Measurements from ENCODE around the gene RASD2.
"Not testable (repeated sequence)": the region's sequence is repeated elsewhere in the genome, so short reads cannot be mapped to it uniquely, and the experiment has no call there.

The RASD2 gene

GRCh38 chr22:35540595-35541253 is at the start of gene RASD2:
Gene RASD2, plus strand, starts transcription at chr22:35540831. Its CDS starts 5,979 bp downstream, at chr22:35546810.
- Mint-ChIP-seq H3K4me3 (peak within 1 kb of the TSS; percentile 62), H3K9me3 (no peaks in the 10 kb centered on the region), H3K27ac (no peak within 1 kb of the TSS), H3K27me3 (ENCODE audit: low read depth) (peaks cover 50% of the 10 kb centered on the region), H3K4me1 (ENCODE audit: low read depth) (peaks cover 3% of the 10 kb centered on the region), H3K36me3 (ENCODE audit: low read depth) (no peaks in the 10 kb centered on the region)

DNA sequence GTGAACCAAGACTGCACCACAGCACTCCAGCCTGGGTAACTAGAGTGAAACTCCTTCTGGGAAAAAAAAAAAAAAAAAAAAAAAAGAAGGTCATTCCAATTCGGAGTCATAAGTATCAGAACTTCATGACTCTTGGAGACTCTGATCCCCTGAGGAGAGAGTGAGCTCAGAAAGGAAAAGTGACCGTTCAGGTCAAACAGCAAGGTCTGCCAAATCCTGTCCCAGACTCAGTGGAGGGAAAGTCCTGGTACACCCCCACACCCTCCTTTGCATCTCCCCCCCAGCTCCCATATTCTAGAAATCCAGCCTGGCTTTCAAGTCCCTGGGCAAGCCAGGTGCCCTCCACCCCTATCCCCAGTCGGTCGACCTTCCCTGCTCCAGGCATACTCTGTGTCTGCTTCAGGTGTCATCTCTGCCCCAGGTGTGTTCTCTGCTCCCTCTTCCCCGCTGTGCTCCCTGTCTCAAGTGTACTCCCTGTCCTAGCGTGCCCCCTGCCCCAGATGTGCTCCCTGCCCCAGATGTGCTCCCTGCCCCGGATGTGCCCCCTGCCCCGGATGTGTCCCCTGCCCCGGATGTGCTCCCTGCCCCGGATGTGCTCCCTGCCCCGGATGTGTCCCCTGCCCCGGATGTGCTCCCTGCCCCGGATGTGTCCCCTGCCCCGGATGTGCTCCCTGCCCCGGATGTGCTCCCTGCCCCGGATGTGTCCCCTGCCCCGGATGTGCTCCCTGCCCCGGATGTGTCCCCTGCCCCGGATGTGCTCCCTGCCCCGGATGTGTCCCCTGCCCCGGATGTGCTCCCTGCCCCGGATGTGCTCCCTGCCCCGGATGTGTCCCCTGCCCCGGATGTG is 49.3 kb upstream of the RASD2 start:
- H3K27me3 Mint-ChIP-seq (ENCODE audit: low read depth); H3K27ac Mint-ChIP-seq; H3K36me3 Mint-ChIP-seq (ENCODE audit: low read depth); H3K4me1 Mint-ChIP-seq (ENCODE audit: low read depth); H3K4me3 Mint-ChIP-seq; H3K9me3 Mint-ChIP-seq: not testable (repeated sequence)

GRCh38 chr22:35491908-35492380 is 48.7 kb upstream of the RASD2 start:
- no peak overlapping the region for H3K27ac Mint-ChIP-seq
- H3K36me3 Mint-ChIP-seq (ENCODE audit: low read depth) = no peaks in the 10 kb centered on the region
- no peak overlapping the region for H3K4me3 Mint-ChIP-seq
- H3K4me1 Mint-ChIP-seq (ENCODE audit: low read depth) = no peaks in the 10 kb centered on the region
- no peaks in the 10 kb centered on the region for H3K9me3 Mint-ChIP-seq
- H3K27me3 Mint-ChIP-seq (ENCODE audit: low read depth) = peaks cover 8% of the 10 kb centered on the region

- Mint-ChIP-seq H3K27ac (no peak overlapping the region), H3K9me3 (no peaks in the 10 kb centered on the region), H3K4me3 (no peak overlapping the region), H3K36me3 (ENCODE audit: low read depth) (no peaks in the 10 kb centered on the region), H3K27me3 (ENCODE audit: low read depth) (peaks cover 8% of the 10 kb centered on the region), H3K4me1 (ENCODE audit: low read depth) (no peaks in the 10 kb centered on the region)
Measured at GRCh38 chr22:35493074-35493473, 47.6 kb upstream of the RASD2 start.

DNA sequence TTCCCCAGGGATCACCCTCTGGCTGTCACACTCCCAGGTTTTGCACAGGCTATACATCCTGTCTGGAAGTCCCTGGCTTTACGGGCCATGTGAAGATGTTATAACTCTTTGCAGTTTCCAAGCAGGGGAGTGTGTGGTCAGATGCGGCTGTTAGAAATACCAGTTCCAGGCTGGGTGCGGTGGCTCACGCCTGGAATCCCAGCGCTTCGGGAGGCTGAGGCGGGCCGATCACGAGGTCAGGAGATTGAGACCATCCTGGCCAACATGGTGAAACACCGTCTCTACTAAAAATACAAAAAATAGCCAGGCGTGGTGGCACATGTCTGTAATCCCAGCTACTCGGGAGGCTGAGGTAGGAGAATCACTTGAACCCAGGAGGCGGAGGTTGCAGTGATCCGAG is 44.9 kb upstream of the RASD2 start:
- H3K36me3 Mint-ChIP-seq (ENCODE audit: low read depth); H3K9me3 Mint-ChIP-seq; H3K4me1 Mint-ChIP-seq (ENCODE audit: low read depth); H3K4me3 Mint-ChIP-seq; H3K27ac Mint-ChIP-seq: not testable (repeated sequence)
- H3K27me3 Mint-ChIP-seq (ENCODE audit: low read depth) = peaks cover 14% of the 10 kb centered on the region

- H3K27ac Mint-ChIP-seq = no peak overlapping the region
- no peaks in the 10 kb centered on the region for H3K9me3 Mint-ChIP-seq
- H3K27me3 Mint-ChIP-seq (ENCODE audit: low read depth) = peaks cover 14% of the 10 kb centered on the region
- no peaks in the 10 kb centered on the region for H3K36me3 Mint-ChIP-seq (ENCODE audit: low read depth)
- H3K4me1 Mint-ChIP-seq (ENCODE audit: low read depth) = no peaks in the 10 kb centered on the region
- H3K4me3 Mint-ChIP-seq = no peak overlapping the region
Measured at GRCh38 chr22:35496768-35497312, 43.8 kb upstream of the RASD2 start.

GRCh38 chr22:35498026-35498800 is 42.4 kb upstream of the RASD2 start:
- Mint-ChIP-seq H3K4me3 (no peak overlapping the region), H3K9me3 (no peaks in the 10 kb centered on the region), H3K27me3 (ENCODE audit: low read depth) (peaks cover 10% of the 10 kb centered on the region), H3K4me1 (ENCODE audit: low read depth) (no peaks in the 10 kb centered on the region), H3K27ac (no peak overlapping the region), H3K36me3 (ENCODE audit: low read depth) (no peaks in the 10 kb centered on the region)

- Mint-ChIP-seq H3K9me3 (no peaks in the 10 kb centered on the region), H3K27me3 (ENCODE audit: low read depth) (peaks cover 6% of the 10 kb centered on the region), H3K4me3 (no peak overlapping the region), H3K4me1 (ENCODE audit: low read depth) (no peaks in the 10 kb centered on the region), H3K36me3 (ENCODE audit: low read depth) (no peaks in the 10 kb centered on the region), H3K27ac (no peak overlapping the region)
Measured at GRCh38 chr22:35502836-35503235, 37.8 kb upstream of the RASD2 start.

DNA sequence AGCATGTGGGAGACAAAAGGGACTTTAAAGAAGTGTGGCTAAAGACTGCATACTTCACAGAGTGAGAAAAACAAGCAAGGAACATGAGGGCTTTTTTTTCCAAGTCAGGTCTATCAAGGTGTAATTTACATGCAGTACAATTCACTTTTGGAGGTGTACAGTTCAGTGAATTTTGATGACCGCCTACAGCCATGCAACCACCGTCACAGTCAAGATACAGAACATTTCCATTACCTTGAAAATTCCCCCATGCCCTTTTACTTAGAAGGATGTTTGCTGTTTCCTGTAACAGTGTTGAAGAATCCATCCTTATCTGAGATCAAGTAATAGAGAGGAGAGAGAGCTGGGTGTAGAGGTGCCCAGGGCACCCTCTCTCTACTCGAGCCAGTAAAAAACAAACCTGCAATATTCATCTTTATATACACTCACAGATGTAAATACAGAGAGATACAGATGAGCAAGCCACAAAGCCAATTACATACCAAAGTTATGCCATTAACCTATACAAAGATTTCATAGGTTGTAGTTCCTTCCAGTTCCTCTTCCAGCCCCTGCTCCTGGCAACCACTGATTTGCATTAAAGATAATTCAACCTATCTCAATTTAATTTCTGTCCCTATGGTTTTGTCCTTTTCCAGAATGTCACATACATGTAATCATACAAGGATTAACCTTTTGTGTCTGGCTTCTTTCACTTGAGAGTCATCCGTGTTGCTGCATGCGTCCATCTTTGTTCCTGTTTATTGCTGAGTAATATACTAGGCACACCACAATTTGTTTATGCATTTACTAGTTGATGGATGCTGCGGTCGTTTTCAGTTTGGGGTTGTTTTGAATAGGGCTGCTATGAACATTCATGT is 35.0 kb upstream of the RASD2 start:
- no peaks in the 10 kb centered on the region for H3K9me3 Mint-ChIP-seq
- no peaks in the 10 kb centered on the region for H3K36me3 Mint-ChIP-seq (ENCODE audit: low read depth)
- no peaks in the 10 kb centered on the region for H3K27me3 Mint-ChIP-seq (ENCODE audit: low read depth)
- no peak overlapping the region for H3K27ac Mint-ChIP-seq
- no peaks in the 10 kb centered on the region for H3K4me1 Mint-ChIP-seq (ENCODE audit: low read depth)
- H3K4me3 Mint-ChIP-seq = no peak overlapping the region

GRCh38 chr22:35506259-35506570 is 34.4 kb upstream of the RASD2 start:
- no peaks in the 10 kb centered on the region for H3K4me1 Mint-ChIP-seq (ENCODE audit: low read depth)
- no peak overlapping the region for H3K4me3 Mint-ChIP-seq
- H3K27ac Mint-ChIP-seq = no peak overlapping the region
- H3K27me3 Mint-ChIP-seq (ENCODE audit: low read depth) = no peaks in the 10 kb centered on the region
- no peaks in the 10 kb centered on the region for H3K9me3 Mint-ChIP-seq
- no peaks in the 10 kb centered on the region for H3K36me3 Mint-ChIP-seq (ENCODE audit: low read depth)

- H3K4me1 Mint-ChIP-seq (ENCODE audit: low read depth); H3K27ac Mint-ChIP-seq; H3K4me3 Mint-ChIP-seq; H3K36me3 Mint-ChIP-seq (ENCODE audit: low read depth); H3K27me3 Mint-ChIP-seq (ENCODE audit: low read depth); H3K9me3 Mint-ChIP-seq: not testable (repeated sequence)
Measured at GRCh38 chr22:35507851-35508250, 32.8 kb upstream of the RASD2 start.

DNA sequence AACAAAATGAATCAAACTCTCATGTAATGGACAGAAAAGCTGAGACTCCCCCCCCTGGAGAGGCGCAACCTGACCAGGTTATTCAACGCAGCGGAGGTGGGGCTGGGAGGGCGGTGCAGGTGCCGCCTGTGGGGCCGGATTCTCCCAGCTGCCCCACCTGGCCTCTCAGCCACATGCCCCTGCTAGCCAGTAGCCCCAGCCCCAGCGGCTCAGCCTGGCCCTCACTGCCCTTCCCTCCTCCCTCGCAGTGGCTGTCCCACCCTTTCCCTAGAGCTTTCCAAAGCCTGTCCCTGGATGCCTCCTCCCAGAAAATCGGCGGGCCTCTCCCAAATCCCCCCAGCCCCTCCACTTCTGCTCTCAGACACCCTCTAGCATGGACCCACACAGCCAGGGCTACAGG is 31.2 kb upstream of the RASD2 start:
- H3K9me3 Mint-ChIP-seq = no peaks in the 10 kb centered on the region
- peaks cover 11% of the 10 kb centered on the region for H3K27me3 Mint-ChIP-seq (ENCODE audit: low read depth)
- H3K27ac Mint-ChIP-seq = no peak overlapping the region
- no peaks in the 10 kb centered on the region for H3K36me3 Mint-ChIP-seq (ENCODE audit: low read depth)
- H3K4me3 Mint-ChIP-seq = no peak overlapping the region
- H3K4me1 Mint-ChIP-seq (ENCODE audit: low read depth) = no peaks in the 10 kb centered on the region

DNA sequence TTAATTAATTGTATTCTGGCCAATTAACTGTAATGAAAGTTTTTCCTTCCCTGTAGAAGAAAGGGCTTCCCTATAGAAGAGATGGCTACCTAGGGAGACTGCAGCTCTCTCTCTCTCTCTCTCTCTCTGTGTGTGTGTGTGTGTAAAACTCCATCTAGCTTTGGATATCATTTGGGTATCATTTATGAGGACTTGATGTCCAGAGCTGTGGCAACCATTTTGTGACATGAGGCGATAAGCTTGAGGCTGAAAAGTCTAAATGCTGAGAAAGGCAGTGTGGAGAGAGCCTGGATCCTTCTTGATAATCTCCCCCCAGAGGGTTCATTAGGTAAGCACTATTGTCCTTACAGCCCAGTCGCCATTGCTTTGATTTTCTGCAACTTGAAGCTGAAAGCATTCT is 30.7 kb upstream of the RASD2 start:
- peaks cover 11% of the 10 kb centered on the region for H3K27me3 Mint-ChIP-seq (ENCODE audit: low read depth)
- H3K4me3 Mint-ChIP-seq = no peak overlapping the region

DNA sequence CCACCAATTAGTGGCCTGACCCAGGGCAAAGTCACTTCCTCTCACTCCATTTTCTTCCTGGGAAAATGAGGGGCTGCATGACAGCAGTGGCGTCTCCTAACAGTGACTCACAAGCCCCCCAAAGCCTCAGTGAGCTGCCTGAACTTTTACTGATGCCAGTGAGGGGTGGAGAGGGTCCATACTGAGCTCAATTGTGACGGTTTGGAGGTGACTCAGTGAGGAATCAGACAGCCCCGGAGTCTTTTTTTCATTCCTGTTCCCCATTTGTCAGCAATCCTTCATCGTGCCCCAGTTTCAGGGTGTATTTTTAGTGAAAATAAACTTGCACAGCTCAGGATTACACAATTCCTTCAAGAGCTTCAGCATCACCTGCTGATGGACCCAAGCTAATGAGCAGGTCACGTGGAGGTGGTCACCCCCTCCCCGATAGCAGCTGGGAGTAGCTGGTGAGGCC is 30.1 kb upstream of the RASD2 start:
- Mint-ChIP-seq H3K36me3 (ENCODE audit: low read depth) (no peaks in the 10 kb centered on the region), H3K27me3 (ENCODE audit: low read depth) (peaks cover 11% of the 10 kb centered on the region), H3K4me1 (ENCODE audit: low read depth) (no peaks in the 10 kb centered on the region), H3K4me3 (no peak overlapping the region), H3K9me3 (no peaks in the 10 kb centered on the region), H3K27ac (no peak overlapping the region)

More for the DNA sequence above, 30.7 kb upstream of the RASD2 start:
- no peaks in the 10 kb centered on the region for H3K4me1 Mint-ChIP-seq (ENCODE audit: low read depth)
- H3K36me3 Mint-ChIP-seq (ENCODE audit: low read depth) = no peaks in the 10 kb centered on the region
- H3K27ac Mint-ChIP-seq = no peak overlapping the region
- H3K9me3 Mint-ChIP-seq = no peaks in the 10 kb centered on the region
